GM18867 (cell line): ENCODE measurements around the gene PSMB10.
"Not testable (repeated sequence)": the region's sequence is repeated elsewhere in the genome, so short reads cannot be mapped to it uniquely, and the experiment has no call there.

Experiments
- ATAC-seq: cut with Tn5 transposase; IDR thresholded peaks from one replicate; pipeline ENCODE4 v1.9.1; 2021; ENCODE audit warnings: mild to moderate bottlenecking, moderate library complexity; ENCODE audit not compliant: unreplicated experiment

Gene PSMB10

GRCh38 chr16:67936124-67936879 is at the start of gene PSMB10:
Gene PSMB10, minus strand, starts transcription at chr16:67936850. Its CDS starts 101 bp downstream, at chr16:67936749.
- no peak for ATAC-seq

DNA sequence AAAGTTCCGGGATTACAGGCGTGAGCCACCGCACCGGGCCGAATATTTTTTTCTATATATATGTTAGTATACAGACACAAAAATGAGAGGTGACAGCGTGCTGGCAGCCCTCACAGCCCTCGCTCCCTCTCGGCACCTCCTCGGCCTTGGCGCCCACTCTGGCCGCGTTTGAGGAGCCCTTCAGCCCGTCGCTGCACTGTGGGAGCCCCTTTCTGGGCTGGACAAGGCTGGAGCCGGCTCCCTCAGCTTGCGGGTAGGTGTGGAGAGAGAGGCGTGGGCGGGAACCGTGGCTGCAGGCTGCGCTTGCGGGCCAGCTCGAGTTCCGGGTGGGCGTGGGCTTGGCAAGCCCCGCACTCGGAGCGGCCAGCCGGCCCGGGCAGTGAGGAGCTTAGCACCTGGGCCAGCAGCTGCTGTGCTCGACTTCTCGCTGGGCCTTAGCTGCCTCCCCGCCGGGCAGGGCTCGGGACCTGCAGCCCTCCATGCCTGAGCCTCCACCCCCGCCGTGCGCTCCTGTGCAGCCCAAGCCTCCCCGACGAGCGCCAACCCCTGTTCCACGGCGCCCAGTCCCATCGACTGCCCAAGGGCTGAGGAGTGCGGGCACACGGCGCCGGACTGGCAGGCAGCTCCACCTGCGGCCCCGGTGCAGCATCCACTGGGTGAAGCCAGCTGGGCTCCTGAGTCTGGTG is 45.5 kb upstream of the PSMB10 start:
- no peak for ATAC-seq

DNA sequence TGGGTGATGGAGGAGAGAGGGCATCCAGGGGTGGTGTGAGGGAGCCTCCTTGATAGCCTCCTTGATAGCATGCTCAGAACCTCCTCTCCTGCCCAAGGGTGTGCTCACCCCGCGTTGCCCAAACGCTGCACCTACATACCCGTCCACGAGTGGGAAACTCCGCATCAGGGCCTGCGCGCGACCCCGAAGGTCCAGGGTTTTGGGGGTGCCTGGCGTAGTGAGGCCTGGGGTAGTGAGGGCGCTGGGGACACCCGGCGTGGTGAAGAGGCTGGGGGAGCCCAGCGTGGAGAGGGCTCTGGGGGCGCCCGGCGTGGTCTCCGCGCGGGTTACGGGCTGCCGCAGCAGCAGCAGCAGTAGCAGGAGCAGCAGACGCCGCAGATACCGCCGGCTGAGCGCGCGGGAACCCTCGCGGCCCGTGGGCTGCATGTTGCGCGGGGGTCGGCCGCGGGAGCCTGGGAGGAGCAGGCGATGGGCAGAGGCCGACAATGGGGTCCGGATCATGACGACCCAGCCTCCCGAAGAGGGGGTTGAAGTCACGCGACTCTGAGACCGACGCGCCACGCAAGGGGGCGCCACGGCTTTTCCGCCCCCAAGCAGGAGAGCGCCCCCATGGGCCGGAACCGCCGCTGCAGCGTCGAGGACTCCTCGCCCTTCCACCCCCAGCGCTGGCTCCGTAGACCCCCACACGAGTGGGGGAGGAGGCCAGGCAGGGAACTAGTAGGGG is 43.5 kb upstream of the PSMB10 start, which contains the start of gene DPEP3:
Gene DPEP3 (minus strand): TSS at position 545 of the 724 bp plus-strand sequence. CDS start 119 bp downstream, at position 426.
- no peak for ATAC-seq

DNA sequence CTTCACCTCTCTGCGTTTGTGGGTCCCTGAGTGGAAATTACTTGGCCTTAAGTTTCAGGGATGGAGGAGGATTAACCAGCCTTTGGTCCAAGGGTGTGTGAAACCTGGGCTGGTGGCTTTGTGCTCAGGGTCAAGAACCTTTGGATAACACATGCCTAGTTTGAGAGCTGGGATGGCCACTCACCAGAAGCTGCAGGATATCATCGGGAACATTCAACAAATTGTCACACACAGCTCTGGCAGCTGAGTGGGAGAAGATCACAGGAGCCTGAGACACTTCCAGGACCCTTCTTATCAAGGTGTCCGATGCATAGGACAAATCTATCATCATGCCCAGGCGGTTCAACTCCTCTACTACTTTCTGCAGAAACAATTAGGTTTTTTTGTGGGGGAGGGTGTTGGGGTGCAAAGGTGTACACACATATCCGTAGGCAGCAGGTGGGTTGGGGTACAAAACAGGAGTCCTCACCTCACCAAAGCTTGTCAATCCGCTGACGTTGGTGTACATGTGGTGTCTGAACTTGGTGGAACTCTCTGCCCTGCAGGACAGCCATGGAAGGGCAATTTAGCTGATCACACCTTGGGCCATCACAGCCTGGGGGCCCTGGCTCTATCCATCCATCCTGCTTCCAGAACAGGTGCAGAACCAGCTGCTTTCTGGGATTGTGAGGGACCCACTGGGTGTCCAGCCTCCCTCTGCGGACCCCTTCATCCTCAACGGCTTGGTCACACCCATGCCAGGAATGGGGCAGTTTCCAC is 41.0 kb upstream of the PSMB10 start:
- no peak for ATAC-seq

DNA sequence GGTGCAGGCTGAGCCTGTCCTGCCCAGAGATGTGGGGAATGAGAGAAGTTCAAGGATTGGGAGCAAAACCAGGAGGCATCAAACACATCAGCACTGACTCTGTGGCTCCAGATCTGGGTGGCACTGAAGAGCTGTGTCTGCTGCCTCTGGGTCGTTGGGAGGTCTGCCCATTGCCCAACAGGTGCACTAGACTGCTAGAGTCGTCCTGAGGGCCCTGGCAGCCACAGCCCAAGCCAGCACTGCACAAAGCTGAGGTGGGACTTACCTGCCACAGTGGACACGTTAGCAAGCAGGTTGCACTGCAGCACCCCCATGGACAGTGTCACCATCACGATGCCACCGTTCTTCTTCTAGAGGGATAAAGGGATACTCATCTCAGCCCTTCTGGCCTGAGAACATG is 40.4 kb upstream of the PSMB10 start:
- no peak for ATAC-seq

- no peak for ATAC-seq
Observed at GRCh38 chr16:67976205-67976604, 39.6 kb upstream of the PSMB10 start.

GRCh38 chr16:67975321-67976105 is 38.9 kb upstream of the PSMB10 start:
- no peak for ATAC-seq

DNA sequence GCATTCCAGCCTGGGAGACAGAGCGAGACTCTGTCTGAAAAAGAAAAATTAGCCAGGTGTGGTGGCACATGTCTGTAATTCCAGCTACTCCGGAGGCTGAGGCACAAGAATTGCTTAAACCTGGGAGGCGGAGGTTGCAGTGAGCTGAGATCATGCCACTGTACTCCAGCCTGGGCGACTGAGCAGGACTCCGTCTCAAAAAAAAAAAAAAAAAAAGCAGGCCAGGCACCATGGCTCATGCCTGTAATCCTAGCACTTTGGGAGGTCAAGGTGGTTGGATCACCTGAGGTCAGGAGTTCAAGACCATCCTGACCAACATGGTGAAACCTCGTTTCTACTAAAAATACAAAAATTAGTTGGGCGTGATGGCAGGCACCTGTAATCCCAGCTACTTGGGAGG is 35.6 kb upstream of the PSMB10 start:
- not testable (repeated sequence) for ATAC-seq

DNA sequence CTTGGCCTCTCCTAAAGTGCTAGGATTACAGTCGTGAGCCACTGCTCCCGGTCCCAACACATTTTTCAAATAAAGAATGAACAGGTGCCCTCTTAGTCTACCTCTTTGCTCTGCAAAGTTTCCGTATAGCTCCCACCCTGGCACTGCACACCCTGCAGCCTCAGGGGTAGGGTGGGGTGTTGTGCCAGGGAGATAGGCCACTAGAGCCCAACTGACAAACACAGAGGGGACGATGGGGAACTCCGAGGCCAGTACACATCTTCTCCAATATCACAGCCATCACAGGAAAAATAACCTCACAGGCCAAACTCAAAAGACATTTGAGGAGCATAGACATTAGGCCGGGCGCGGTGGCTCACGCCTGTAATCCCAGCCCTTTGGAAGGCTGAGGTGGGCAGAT is 34.5 kb upstream of the PSMB10 start:
- ATAC-seq: no peak

DNA sequence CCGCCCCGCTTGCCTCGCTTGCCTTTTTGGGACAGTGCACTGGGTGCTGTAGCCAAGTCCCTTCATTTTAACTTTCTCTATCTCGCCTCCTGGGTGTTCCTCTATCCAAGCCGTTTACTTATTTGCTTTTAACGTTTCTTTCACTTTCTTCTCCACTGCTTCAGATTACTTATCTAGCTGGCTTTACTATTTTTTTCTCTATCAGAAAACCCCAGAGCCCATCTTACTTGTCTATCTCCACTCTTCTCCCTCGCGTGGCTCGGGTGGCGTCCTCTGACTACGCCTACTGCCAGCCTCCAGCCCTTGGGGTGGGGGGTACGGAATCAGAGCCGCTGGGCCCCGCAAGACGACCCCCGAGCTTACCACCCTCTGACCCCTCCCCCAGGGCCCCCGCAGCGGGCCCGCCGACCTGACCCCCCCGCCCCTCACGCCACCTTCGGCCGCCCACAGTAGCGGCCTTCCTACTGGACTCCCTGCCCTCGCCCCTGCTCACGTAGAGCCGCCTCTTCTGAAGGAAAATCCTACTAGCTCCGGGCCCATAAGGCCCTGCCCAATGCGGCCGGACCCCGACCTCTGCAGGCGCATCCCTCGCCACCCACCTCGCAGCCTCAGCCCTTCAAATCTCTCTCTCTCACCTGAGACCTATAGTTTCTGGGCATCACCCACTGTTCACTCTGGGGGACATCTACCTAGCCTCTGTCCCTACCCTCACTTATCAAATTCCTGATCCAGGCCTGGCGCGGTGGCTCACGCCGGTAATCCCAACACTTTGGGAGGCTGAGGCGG is 32.8 kb upstream of the PSMB10 start:
- no peak for ATAC-seq

DNA sequence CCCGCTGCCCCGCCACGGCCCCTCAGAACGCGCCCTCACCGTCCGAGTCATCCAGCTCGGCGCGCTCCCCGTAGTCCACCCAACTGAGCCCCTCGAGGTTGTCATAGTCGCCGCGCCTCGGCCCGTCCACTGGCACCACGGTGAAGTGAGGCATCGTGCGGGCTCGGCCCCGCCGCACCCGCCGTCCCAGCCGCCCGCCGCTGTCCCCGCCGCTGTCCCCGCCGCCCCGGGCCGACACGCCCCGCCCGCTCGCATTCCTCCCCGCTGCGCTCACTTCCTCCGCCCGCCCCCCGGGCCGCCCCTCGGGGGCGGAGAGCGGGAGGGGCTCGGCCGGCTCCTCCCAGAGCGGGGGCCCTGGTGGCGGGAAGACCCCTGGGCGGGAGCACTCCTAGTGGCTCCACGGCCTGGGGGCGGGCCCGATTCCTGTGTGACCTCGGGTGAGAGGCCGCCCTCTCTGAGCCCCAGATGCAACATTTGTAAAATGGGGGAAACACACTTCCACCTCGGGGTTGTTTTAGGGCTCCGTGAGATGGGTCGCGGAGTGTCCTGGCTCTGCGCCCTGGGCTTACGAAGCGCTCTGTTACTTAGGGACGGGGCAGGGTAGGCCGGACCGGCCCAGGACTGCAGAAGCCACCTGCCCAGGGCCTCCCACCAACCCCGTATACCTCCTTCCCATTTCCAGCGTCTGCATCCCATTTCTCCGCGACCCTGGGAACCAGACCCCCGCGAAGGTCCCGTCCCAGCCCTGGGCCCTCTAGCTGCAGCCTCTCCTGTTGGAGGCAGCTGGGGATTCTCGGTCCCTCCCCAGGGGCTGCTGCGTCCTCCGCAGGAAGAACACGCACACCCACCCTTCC is 32.0 kb upstream of the PSMB10 start, which contains the start of gene SLC12A4:
Gene SLC12A4 (minus strand): TSS at position 238 of the 854 bp plus-strand sequence. CDS start 84 bp downstream, at position 154.
- ATAC-seq: peak; percentile 72

DNA sequence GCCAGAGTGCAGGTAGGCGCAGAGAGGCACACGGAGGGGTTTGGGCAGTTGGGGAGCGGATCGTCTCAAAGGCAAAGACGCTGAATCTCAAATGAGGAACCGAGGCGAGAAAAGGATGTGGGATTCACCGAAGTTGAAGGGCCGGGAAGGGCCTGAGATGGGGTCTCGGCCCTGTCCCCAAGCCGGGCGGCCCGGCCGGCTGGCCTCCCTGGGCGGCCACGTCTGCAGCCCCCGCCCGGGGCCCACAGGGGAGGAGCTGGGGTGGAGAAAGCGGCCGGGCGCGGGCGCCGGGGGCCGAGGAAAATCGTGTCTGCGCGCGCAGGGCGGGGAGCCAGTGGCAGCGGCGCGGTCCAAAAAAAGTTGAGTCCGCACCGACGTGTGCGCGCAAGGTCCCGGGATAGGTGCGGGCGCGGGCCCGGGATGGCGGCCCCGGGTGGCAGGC is 31.3 kb upstream of the PSMB10 start:
- peak; percentile 33 for ATAC-seq

GRCh38 chr16:67967183-67967957 is 30.7 kb upstream of the PSMB10 start:
- no peak for ATAC-seq

DNA sequence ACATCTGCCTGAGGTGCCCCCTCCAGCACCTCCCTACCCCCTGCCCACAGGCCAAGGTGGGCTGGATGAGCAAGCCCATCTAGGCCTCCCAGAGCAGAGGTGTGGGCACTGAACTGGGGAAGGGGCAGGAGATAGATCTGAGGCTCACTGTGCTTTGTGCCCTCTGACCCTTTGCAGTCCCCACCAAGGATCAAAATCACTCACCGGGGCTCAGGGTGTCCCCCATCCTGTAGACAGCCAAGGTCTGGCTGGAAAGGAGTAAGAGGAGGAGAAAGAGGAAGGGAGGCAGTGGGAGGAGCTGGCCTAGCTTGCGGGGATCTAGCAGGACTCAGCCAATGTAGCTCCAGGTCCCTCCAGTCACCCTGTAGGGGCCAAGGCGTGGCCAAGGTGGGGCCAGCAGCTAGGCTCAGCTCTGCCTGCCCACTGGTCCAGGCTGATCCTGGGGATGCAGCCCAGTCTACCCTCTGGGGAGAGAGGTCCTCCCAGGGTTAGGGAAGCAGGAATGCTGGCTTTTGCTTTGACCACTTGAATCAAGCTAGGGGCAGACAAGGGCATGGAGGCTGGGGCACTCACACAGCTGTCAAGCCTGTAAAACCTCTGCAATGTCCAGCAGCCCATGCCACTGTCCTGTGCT is 30.0 kb upstream of the PSMB10 start:
- no peak for ATAC-seq

DNA sequence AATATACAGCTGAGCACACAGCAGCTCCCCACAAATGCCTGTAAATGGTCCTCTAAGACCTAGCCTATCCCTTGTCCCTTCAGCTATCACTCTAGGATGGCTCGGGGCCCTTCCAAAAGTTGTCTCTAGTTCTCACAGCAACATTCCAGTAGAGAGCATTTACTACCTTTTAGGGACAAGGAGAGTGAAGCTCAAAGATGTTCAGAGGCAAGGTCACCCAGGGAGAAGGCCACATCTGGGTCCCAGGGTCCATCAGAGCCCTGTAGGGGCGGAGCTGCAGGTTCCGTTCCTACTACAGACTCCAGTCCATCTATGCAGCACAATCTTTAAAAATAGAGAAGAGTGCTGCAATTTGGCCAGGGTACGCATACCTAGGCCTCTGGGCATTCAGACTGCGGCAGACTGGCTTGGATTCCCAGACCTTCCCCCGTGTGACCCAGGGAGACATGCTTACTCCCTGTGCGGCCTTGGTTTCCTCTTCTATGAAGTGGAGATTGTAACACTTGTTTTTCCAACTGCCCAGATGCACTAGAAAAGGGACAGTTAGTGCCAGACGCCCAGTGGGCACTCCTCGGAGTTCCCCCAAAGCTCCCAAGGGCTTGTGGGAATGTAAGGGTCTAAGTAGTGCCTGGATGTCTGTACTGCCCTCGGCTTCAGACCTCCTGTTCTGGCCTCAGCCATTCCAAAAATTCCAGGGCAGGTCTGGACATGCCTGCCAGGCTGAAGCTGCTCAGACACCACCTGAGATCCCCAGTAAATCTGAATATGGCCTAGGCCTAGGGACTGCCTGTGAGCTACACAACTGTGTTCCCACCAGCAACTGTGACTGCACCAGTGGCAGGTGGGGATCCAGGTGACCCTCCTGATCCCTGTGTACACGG is 29.3 kb upstream of the PSMB10 start:
- no peak for ATAC-seq
